Ascending aorta (tissue), 2 donors: ENCODE results near the gene GASK1B. TPM values are rescaled to one million over a fixed set of nuclear protein-coding genes. Genes with fewer than 3 reads are reported as not detected.

ENCODE experiments used
- DNase-seq, 2 donors: peaks; one replicate each; pipeline ENCODE4 v3.0.0-alpha.2; 2019; ENCODE audit warnings: low spot score in 2 of 2
- H3K27ac ChIP-seq, 2 donors: fragments of 200-600 bp; sonication (generic); one replicate each; pipeline ENCODE4 v1.5.1; 2016 to 2017; ENCODE audit warnings: mild to moderate bottlenecking in 1 of 2
- H3K27me3 ChIP-seq: fragments of 200-600 bp; sonication (generic); one replicate; pipeline ENCODE4 v1.5.1; 2017
- H3K36me3 ChIP-seq, 2 donors: fragments of 200-600 bp; sonication (generic); one replicate each; pipeline ENCODE4 v1.5.1; 2016
- H3K4me1 ChIP-seq, 2 donors: fragments of 200-600 bp; sonication (generic); one replicate each; pipeline ENCODE4 v1.5.1; 2016 to 2017; ENCODE audit warnings: mild to moderate bottlenecking in 1 of 2
- H3K4me3 ChIP-seq, 2 donors: fragments of 200-600 bp; sonication (generic); one replicate each; pipeline ENCODE4 v1.5.1; 2016 to 2017; ENCODE audit warnings: mild to moderate bottlenecking in 1 of 2
- H3K9me3 ChIP-seq, 2 donors: fragments of 200-600 bp; sonication (generic); one replicate each; pipeline ENCODE4 v1.5.1; 2016
- CTCF ChIP-seq, 3 experiments: fragments of 200-600 bp in 2 of 3; fragments of 450-650 bp in 1 of 3; sonication (generic) in 2 of 3; IDR thresholded peaks; one replicate each; pipeline ENCODE4 v1.5.1; 2016 to 2019; ENCODE audit warnings: antibody characterized with exemption in 3 of 3, mild to moderate bottlenecking in 1 of 3, moderate library complexity in 1 of 3
- intact Hi-C: fragments of 100-400 bp; cut with DNase I; formaldehyde crosslinking; loops from one replicate; pipeline ENCODE4 v1.15.1; 2023
- total RNA-seq: library from RNA; depleted of rRNA; stranded (reverse); fragments of >200 nt; gene quantifications from one replicate; pipeline ENCODE4 v1.1.0, GENCODE V29; 2016

GASK1B gene
- total RNA-seq, 1 donor from 2014 or later: 69.7 TPM

DNA sequence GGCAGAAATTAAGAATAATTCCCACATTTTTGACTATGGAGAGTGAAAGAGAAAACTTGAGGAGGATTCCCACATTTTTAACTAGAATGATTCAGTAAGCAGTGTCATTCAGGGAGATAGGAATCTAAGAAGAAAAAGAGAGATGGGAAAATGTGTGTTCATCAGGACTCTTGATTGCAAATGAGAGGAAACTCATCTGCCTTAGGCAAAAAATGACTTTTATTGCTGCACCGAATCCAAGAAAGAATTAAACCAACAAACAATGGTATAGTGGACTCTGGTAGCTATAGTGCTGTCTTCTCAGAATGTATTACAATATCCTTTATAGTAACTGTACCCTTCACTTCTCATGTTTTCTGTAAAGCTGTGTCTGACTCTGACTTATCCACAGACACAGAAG lies 22.5 kb upstream of the GASK1B start:
- TF ChIP-seq CTCF (IDR thresholded peaks at IDR 0.05): no peak
- Histone ChIP-seq H3K9me3 (no peaks in the 10 kb centered on the region), H3K27ac (peak overlapping the region; percentile 88 to 92), H3K27me3 (no peaks in the 10 kb centered on the region), H3K4me1 (peaks cover 6 to 29% of the 10 kb centered on the region in 2 donors), H3K4me3 (no peak overlapping the region), H3K36me3 (peaks cover 0 to 5% of the 10 kb centered on the region in 2 donors)
- DNase-seq: no peak
- intact Hi-C loops: no loop called here

DNA sequence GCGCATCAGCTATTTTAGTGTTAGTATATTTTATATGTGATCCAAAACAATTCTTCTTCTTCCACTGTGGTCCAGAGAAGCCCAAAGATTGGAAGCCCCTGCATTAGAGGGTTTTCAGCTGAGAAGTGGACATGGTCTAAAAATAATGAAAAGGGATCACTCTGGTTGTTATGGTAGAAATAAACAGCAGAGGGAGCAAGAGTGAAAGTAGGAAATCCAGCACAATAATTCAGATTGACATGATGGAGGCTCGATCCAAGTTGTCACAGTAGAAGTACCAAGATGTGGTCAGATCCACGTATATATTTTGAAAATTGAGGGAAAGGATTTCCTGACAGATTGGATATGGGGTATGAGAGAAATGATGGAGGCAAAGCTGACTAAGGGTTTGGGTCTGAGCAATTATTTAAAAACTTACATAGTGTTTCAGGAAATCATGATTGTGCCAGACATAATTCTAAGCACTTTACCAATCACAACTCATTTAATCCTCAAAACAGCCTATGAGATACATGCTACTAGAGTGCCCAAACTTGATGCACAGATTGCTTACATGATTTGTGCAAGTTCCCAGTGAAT lies 20.4 kb upstream of the GASK1B start:
- peak; percentile 51 to 65 (median 52) for TF ChIP-seq CTCF (IDR thresholded peaks at IDR 0.05)
- intact Hi-C loops: loop anchor here (2.0 kb wide), 1 partner anchor 18 kb away; the partner anchor contains the start of gene TMEM144
- DNase-seq: no peak
- Histone ChIP-seq H3K36me3 (no peaks in the 10 kb centered on the region), H3K4me1 (peaks cover 6 to 29% of the 10 kb centered on the region in 2 donors), H3K27me3 (no peaks in the 10 kb centered on the region), H3K9me3 (no peaks in the 10 kb centered on the region), H3K27ac (peak overlapping the region; percentile 88 to 92), H3K4me3 (no peak overlapping the region)

DNA sequence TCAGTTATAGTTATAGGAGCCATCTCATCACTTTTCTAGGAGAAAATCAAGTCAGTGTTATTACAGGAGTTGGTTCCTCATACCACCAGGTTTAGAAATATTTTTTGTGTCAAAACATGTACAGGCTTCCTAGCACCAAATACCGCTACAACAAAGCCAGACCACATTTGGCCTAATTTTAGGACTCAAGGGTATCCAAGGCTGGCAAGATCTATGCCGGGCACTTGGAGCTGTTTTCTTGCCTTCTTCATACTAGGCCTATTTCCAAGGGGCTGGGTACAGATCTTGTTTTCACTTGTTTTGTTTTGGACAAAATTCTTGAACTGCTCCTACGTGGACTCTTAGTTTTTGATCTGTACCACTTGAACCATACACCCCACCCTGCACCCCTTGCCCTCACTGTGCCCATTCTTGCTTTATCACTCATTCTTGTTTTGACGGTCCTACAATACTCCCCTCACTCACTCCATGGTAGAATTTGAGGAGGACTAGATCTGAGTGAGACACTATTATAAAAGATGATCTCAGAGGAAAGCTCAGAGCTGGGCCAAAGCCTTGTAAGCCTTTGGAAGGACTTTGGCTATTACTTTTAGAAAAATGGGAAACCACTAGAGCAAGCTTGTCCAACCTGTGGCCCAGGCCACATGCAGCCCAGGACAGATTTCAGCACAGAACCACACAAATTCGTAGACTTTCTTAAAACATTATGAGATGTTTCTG lies 19.8 kb upstream of the GASK1B start:
- Histone ChIP-seq H3K27me3 (no peaks in the 10 kb centered on the region), H3K4me3 (no peak overlapping the region), H3K36me3 (no peaks in the 10 kb centered on the region), H3K9me3 (no peaks in the 10 kb centered on the region), H3K4me1 (peaks cover 6 to 29% of the 10 kb centered on the region in 2 donors), H3K27ac (peak overlapping the region; percentile 88 to 92)
- peak in 1 of 2 donors; percentile 79 for DNase-seq
- intact Hi-C loops: loop anchor here (1.0 to 2.0 kb wide), 2 partner anchors 18 to 61 kb away; partner anchors contain the start of gene TMEM144
- TF ChIP-seq CTCF (IDR thresholded peaks at IDR 0.05): no peak

GRCh38 chr4:158190718-158191117 lies 17.9 kb upstream of the GASK1B start:
- DNase-seq: no peak
- no peak overlapping the region for H3K4me3 ChIP-seq
- peaks cover 6 to 29% of the 10 kb centered on the region in 2 donors for H3K4me1 ChIP-seq
- peak overlapping the region; percentile 88 to 92 for H3K27ac ChIP-seq
- peaks cover 4% of the 10 kb centered on the region in 2 donors for H3K36me3 ChIP-seq
- H3K27me3 ChIP-seq: no peaks in the 10 kb centered on the region
- no peak for TF ChIP-seq CTCF (IDR thresholded peaks at IDR 0.05)
- intact Hi-C loops: no loop called here
- no peaks in the 10 kb centered on the region for H3K9me3 ChIP-seq

- no peak for DNase-seq
- H3K4me1 ChIP-seq: peaks cover 6 to 29% of the 10 kb centered on the region in 2 donors
- H3K36me3 ChIP-seq: peaks cover 4% of the 10 kb centered on the region in 2 donors
- no peak overlapping the region for H3K4me3 ChIP-seq
- peak overlapping the region in 1 of 2 donors; percentile 92 for H3K27ac ChIP-seq
- H3K9me3 ChIP-seq: no peaks in the 10 kb centered on the region
- intact Hi-C loops: no loop called here
- H3K27me3 ChIP-seq: no peaks in the 10 kb centered on the region
- TF ChIP-seq CTCF (IDR thresholded peaks at IDR 0.05): no peak
Observed at GRCh38 chr4:158189422-158189821, 16.6 kb upstream of the GASK1B start.
